Fibroblast of the conjunctiva (primary cell): ENCODE data around the gene USH2A.
"Not testable (repeated sequence)": the region's sequence is repeated elsewhere in the genome, so short reads cannot be mapped to it uniquely, and the experiment has no call there.

Experiments
- DNase-seq: peaks from one replicate; pipeline ENCODE4 v3.0.0-alpha.2; 2010; ENCODE audit warnings: low read depth

The USH2A gene

GRCh38 chr1:216201946-216202345 is 221.3 kb downstream of the USH2A start:
- DNase-seq = no peak

- DNase-seq = no peak
Observed at GRCh38 chr1:216200941-216201340, 222.3 kb downstream of the USH2A start.

- no peak for DNase-seq
Observed at GRCh38 chr1:216194721-216195120, 228.5 kb downstream of the USH2A start.

- no peak for DNase-seq
Observed at GRCh38 chr1:216193839-216194443, 229.3 kb downstream of the USH2A start.

GRCh38 chr1:216190438-216190837 is 232.8 kb downstream of the USH2A start:
- DNase-seq = no peak

- DNase-seq = no peak
Observed at GRCh38 chr1:216186816-216187215, 236.4 kb downstream of the USH2A start.

GRCh38 chr1:216186141-216186540 is 237.1 kb downstream of the USH2A start:
- no peak for DNase-seq

- no peak for DNase-seq
Observed at GRCh38 chr1:216184126-216184680, 239.0 kb downstream of the USH2A start.

GRCh38 chr1:216183454-216183853 is 239.8 kb downstream of the USH2A start:
- no peak for DNase-seq

GRCh38 chr1:216183007-216183406 is 240.2 kb downstream of the USH2A start:
- DNase-seq = no peak

- no peak for DNase-seq
Observed at GRCh38 chr1:216181590-216181989, 241.7 kb downstream of the USH2A start.

- no peak for DNase-seq
Observed at GRCh38 chr1:216178281-216178680, 245.0 kb downstream of the USH2A start.

GRCh38 chr1:216176970-216177369 is 246.3 kb downstream of the USH2A start:
- DNase-seq = no peak

- no peak for DNase-seq
Observed at GRCh38 chr1:216175714-216176113, 247.5 kb downstream of the USH2A start.

- DNase-seq = no peak
Observed at GRCh38 chr1:216173376-216173995, 249.8 kb downstream of the USH2A start.

- no peak for DNase-seq
Observed at GRCh38 chr1:216169351-216169750, 253.9 kb downstream of the USH2A start.

- no peak for DNase-seq
Observed at GRCh38 chr1:216168546-216168945, 254.7 kb downstream of the USH2A start.

- DNase-seq = no peak
Observed at GRCh38 chr1:216154063-216154462, 269.2 kb downstream of the USH2A start.

- DNase-seq = no peak
Observed at GRCh38 chr1:216153130-216153529, 270.1 kb downstream of the USH2A start.

GRCh38 chr1:216145451-216146018 is 277.7 kb downstream of the USH2A start:
- not testable (repeated sequence) for DNase-seq

GRCh38 chr1:216144661-216145450 is 278.4 kb downstream of the USH2A start:
- DNase-seq = no peak

- DNase-seq = no peak
Observed at GRCh38 chr1:216142921-216143320, 280.3 kb downstream of the USH2A start.
